IMR-90 (cell line): ENCODE results near the gene NWD2.

Experiments used
- CEBPB ChIP-seq: IDR thresholded peaks from 2 replicates; pipeline ENCODE4 v1.6.1; 2012; ENCODE audit warnings: low read depth, low read length, improper control_type of control experiment
- CHD1 ChIP-seq: IDR thresholded peaks from 2 replicates; pipeline ENCODE4 v1.6.1; 2012; ENCODE audit warnings: low read depth, low read length, improper control_type of control experiment
- FOS ChIP-seq: fragments of 150-350 bp; IDR thresholded peaks from 2 replicates; pipeline ENCODE4 v1.6.1; 2016; ENCODE audit warnings: low read depth, low read length
- MAFK ChIP-seq: IDR thresholded peaks from 2 replicates; pipeline ENCODE4 v1.6.1; 2012; ENCODE audit warnings: low read depth, low read length, improper control_type of control experiment
- MAZ ChIP-seq: IDR thresholded peaks from 2 replicates; pipeline ENCODE4 v1.6.1; 2012; ENCODE audit warnings: low read depth, mild to moderate bottlenecking, low read length, improper control_type of control experiment, moderate library complexity, borderline replicate concordance
- NFE2L2 ChIP-seq: fragments of 150-350 bp; IDR thresholded peaks from 2 replicates; pipeline ENCODE4 v1.6.1; 2016; ENCODE audit warnings: low read depth, mild to moderate bottlenecking, low read length
- POLR2A ChIP-seq: IDR thresholded peaks from 2 replicates; pipeline ENCODE4 v1.6.1; 2012; ENCODE audit warnings: mild to moderate bottlenecking, low read depth, low read length
- RAD21 ChIP-seq: IDR thresholded peaks from 2 replicates; pipeline ENCODE4 v1.6.1; 2012; ENCODE audit warnings: low read length, improper control_type of control experiment
- RCOR1 ChIP-seq: IDR thresholded peaks from 2 replicates; pipeline ENCODE4 v1.6.1; 2012; ENCODE audit warnings: mild to moderate bottlenecking, low read length, improper control_type of control experiment; ENCODE audit not compliant: insufficient replicate concordance
- RFX5 ChIP-seq: IDR thresholded peaks from 2 replicates; pipeline ENCODE4 v1.8.0; 2012; ENCODE audit warnings: low read depth, mild to moderate bottlenecking, low read length, moderate library complexity
- SMC3 ChIP-seq: fragments of 150-350 bp; IDR thresholded peaks from 2 replicates; pipeline ENCODE4 v1.6.1; 2016; ENCODE audit warnings: low read depth, mild to moderate bottlenecking, antibody characterized with exemption, low read length, moderate library complexity
- USF2 ChIP-seq: fragments of 150-350 bp; IDR thresholded peaks from 2 replicates; pipeline ENCODE4 v1.6.1; 2017; ENCODE audit warnings: mild to moderate bottlenecking, antibody characterized with exemption, low read length, low read depth
- TF ChIP-seq, protein P1 (sequence below): conservative IDR thresholded peaks from 2 replicates; pipeline ENCODE4 v1.5.1; 2012; ENCODE audit warnings: mild to moderate bottlenecking, low read depth, low read length, improper control_type of control experiment

DNA sequence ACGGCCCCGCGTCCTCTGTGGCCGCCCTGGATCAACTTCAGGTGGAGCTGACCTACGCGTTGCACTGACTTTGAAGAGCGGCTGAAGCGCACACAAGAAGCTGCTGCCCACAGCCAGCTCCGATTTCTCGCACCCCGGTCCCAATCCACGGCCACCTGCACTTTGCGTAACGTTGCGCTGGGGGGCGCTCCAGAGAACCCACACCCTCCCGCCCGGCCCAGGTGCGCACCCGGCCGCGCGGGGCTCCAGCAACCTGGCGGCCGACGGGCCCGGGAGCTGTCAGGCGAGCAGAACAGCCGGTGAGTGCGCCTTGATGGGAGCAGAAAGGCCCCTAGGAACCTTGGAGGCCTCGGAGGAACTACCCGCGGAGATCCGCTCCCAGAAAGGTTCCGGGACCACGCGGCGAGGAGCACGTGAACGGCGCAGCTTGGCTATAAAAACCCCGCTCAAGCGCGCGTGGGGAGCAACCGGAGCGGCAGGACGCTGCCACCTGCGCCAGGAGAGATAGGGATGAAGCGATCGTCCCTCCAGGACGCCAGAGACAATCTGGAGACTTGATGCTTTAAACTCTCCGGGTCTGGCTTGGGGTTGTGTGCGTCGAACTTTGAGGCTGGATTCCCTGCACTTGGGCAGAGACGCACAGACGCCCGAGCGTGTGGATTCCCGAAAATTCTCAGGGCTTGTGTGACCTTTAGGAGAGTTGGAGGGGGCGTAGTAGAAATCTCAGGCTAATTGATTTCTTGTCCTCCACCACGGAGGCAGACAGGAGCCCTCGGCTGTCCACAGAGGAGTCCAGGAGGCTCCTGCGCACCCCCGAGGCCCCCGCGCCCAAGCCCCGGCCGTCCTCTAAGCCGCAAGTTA lies 591 bp upstream of the NWD2 start:
- TF ChIP-seq NFE2L2 (no peak), USF2 (no peak), RAD21 (no peak), MAFK (no peak), CHD1 (no peak), POLR2A (no peak), RFX5 (no peak), RCOR1 (no peak), FOS (no peak), CEBPB (no peak), MAZ (no peak), SMC3 (no peak)
- TF ChIP-seq, protein P1, sequence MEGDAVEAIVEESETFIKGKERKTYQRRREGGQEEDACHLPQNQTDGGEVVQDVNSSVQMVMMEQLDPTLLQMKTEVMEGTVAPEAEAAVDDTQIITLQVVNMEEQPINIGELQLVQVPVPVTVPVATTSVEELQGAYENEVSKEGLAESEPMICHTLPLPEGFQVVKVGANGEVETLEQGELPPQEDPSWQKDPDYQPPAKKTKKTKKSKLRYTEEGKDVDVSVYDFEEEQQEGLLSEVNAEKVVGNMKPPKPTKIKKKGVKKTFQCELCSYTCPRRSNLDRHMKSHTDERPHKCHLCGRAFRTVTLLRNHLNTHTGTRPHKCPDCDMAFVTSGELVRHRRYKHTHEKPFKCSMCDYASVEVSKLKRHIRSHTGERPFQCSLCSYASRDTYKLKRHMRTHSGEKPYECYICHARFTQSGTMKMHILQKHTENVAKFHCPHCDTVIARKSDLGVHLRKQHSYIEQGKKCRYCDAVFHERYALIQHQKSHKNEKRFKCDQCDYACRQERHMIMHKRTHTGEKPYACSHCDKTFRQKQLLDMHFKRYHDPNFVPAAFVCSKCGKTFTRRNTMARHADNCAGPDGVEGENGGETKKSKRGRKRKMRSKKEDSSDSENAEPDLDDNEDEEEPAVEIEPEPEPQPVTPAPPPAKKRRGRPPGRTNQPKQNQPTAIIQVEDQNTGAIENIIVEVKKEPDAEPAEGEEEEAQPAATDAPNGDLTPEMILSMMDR: no peak
